Stimulated activated CD8-positive, alpha-beta memory T cell treated with anti-CD3 and anti-CD28 coated beads, Interleukin-15, amount 100 ng/mL, for 1 hour (primary cell): Measurements from ENCODE around the gene PRM3.

Experiments used
- DNase-seq: peaks from one replicate; pipeline ENCODE4 v3.0.0-alpha.2; 2020; ENCODE audit warnings: low read depth

The PRM3 gene

GRCh38 chr16:11272921-11273720 lies at the start of gene PRM3:
Gene PRM3 (minus strand): TSS chr16:11273629. CDS start chr16:11273595, 34 bp downstream.
- no peak for DNase-seq

- DNase-seq: no peak
Observed at GRCh38 chr16:11322823-11323222, 49.4 kb upstream of the PRM3 start.

DNA sequence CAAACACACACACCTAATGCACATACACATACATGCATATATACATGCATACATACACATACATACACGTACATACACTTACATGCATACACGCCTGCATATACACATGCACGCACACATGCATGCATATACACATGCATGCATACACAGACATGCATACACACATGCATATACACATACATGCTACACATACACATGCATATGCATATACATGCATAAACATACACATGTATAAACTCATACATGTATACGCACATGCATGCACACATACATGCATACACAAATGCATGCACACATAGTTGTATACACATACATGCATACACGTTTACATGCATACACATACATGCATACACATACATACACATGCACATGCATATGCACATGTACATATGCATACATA lies 48.2 kb upstream of the PRM3 start:
- DNase-seq: no peak

GRCh38 chr16:11320170-11320569 lies 46.7 kb upstream of the PRM3 start:
- DNase-seq: no peak

DNA sequence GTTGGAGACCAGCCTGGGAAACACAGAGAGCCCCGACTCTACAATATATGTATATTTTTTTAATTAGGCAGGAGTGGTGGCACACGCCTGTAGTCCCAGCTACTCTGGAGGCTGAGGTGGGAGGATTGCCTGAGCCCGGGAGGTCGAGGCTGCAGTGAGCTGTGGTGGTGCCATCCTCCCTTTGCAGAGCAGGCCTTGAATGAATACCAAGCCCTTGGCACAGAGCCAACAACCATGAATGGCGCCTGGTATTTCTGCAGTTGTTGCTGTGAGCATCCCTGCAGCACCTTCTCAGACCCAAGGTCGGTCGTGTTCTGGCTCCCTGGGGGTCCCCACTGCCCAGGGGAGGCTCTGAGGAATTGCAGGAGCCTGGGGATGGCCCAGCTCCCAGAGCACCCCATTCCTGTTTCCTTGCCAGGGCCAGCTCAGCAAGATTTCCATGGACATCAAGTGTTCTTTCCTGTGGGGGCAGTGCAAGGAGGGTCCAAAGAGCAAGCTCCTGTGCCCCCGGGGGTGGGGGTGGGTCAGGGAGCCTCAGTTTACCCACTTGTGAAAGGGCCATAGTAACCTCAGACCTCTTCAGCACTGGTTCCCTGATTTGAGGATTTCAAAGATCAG lies 46.2 kb upstream of the PRM3 start:
- DNase-seq: no peak

GRCh38 chr16:11318817-11319216 lies 45.4 kb upstream of the PRM3 start:
- DNase-seq: no peak

DNA sequence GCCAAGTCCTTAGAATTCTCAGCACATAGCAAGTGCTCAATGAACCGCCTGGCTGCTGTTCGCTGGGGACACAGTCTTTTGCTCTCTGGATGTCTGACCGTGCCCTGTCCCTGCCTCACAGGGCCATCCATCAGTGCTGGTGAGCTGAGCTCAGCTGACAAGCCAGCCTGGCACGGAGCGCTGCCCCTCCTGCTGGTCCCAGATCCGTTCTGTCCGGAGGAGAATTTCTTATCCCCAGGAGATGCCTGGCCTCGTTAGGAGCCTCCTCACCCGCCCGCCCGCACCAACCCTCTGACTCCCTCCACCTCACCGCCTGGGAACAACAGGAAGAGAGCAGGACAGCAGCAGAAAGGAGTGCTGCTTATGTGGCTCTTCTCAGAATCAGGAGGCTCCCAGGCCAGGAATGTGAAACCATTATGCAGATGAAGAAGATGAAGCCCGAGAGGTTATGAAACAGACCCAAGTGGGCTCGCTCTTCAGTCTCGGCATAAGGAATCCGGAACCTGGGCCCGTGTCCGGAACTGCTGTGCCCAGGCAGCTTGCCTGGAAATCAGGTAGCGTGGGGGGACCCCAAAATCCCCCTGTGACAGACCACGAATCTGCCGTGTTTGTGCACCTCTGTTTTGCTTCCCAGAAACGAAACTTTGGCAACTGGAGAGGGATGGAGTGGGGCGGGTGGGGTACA lies 43.0 kb upstream of the PRM3 start:
- no peak for DNase-seq

GRCh38 chr16:11315510-11315909 lies 42.1 kb upstream of the PRM3 start:
- no peak for DNase-seq

GRCh38 chr16:11314309-11314894 lies 41.0 kb upstream of the PRM3 start:
- DNase-seq: no peak

- no peak for DNase-seq
Observed at GRCh38 chr16:11313493-11314308, 40.3 kb upstream of the PRM3 start.

DNA sequence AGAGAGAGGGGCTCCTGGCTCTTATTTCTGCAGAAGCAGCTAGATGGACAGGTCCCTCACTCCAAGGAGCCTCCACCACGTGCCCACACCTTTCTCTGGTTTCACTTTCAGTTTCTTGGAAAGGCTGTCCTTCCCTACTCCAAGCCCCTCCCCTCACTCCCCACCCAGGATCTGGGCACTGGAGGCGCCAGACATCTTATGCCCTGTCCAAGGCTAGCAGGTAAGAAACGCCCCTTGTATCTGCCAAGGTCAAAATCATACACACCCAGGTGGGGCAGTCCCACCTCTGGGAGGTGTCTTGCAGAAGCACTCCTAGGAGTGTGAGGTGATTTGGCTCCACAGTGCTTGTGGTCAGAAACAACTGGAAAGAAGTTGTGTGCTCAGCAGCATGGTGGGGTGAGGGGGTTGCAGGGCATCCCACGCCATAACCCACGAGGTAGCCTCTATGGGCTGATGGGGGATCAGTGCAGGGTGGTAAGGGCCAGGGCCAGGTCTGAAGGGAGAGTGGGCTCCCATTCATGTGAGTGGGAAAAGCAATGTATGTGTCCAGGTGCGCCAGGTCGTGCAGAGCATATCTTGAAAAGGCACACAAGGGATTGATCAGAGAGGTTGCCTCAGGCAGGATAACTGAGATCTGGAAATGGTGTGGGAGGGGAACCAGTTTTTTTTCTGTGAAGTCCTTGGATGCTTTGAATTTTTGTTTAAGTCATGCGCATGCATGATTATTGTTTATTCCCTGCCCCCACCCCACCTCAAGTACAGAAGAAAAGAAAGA lies 39.5 kb upstream of the PRM3 start:
- no peak for DNase-seq

GRCh38 chr16:11310997-11311561 lies 37.6 kb upstream of the PRM3 start:
- no peak for DNase-seq

GRCh38 chr16:11310634-11310977 lies 37.2 kb upstream of the PRM3 start:
- no peak for DNase-seq

DNA sequence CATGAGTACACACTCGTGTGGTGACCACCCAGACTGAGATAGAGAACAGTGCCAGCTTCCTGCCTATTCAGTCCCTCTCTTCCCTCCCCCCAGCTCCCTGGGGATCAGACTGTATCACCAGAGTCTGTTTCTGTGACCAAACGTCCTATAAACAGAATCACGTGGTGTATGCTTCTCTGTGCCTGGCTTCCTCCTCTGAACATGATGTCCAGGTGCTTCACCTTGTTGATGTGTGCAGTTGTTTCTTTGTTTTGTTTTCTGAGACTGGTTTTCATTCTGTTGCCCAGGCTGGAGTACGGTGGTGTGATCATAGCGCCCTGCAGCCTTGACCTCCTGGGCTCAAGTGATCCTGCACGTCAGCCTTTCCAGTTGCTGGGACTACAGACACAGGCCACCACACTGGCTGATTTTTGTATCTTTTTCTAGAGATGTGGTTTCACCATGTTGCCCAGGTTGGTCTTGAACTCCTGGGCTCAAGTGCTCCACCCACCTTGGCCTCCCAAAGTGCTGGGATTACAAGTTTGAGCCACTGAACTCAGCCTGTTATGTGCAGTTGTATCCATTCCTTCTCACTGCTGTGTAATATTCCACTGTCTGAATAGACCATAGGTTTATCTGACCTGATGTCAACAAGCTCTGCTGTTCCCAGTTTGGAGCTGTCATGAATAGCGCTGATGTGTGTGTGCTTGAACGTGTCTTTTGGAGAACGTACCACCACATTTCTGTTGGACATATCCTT lies 36.6 kb upstream of the PRM3 start:
- no peak for DNase-seq

DNA sequence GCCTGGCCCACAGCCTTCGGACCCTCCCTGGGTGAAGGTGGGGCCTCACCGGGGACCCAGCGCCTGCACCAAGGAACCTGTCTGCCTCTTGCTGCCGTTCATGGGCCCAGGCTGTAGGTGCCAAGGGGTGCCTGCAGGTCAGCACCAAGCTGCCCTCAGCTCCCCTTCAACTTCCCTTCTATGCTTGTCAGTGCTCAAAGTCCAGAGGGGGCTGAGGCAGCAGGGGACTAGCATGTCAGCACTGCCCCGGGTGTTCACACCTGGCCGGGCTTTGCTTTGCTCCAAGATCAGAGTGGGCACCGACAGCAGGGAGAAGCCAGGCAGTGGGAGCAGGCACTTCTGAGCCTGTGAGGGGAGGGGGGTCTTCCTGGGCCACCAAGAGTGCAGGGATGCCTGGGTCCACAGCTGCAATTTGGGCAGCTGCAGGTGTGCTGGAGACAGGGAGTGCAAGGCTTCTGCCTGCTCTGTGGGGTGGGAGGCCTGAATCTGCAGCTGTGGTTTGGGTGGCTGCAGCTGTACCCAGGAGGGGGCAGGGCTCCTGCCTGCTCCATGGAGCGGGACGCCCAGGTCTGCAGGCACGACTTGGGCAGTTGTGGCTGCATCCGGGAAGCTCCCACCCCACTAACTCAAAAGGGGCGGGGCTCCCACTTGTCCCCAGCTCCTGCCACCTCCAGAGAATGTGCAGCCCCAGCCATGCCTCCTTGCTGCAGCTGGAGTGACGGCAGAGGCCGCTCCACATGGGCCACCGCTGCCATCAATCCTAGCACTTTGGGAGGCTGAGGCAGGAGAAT lies 35.3 kb upstream of the PRM3 start:
- no peak for DNase-seq

DNA sequence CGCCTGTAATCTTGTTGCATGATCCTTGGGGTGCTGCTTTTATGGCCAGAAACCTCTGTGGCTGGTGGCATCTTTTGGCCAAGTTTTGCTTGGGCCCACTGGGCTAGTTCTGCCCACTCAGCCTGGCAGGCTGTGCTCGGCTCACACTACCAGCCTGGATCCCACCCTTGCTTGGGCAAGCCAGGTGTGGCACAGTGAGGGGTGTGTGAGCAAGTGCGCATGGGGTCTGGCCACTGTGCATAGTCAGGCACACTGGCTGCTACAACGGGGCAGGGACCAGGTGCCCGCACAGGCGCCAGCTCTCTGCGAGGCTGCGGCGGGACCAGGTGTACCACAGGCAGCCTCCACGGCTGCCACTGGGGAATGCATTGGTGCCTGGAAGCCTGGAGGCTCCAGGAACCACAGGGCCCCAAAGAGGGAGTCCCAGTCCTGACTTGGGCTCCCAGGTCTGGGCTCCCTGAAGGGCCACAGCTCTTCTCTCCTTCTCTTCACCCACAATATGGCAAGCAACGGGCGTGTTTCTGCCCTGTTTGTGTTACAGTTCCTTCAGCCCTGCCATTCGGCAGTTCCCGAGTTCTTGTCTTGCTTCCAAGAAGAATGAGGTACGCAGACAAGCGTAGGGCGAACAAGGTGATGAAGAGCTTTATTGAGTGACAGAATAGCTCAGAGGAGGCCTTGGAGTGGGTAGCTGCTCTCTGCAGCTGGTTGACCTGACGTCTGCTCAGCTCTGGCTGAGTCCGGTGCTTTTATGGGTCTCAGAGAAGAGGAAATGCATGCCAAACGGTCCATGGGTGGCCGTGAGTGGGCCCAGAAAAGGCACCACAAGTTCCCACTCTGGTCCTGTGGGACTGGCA lies 34.4 kb upstream of the PRM3 start:
- DNase-seq: no peak

GRCh38 chr16:11306997-11307638 lies 33.7 kb upstream of the PRM3 start:
- DNase-seq: no peak

DNA sequence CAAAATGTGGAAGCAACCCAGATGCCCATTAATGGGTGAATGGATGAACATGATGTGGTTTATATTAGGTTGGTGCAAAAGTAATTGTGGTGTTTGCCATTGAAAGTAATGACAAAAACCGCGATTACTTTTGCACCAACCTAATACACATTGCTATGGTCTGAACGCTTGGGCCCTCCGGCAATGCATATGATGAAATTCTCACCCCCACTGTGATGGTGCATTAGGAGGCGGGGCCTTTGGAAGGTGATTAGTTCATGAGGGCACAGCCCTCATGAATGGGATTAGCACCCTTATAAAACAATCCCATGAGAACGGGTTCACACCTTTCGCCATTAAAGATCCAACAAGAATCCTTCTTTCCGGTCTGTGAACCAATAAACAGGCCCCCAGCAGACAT lies 33.0 kb upstream of the PRM3 start:
- DNase-seq: no peak
